Type B pancreatic cell (in vitro differentiated cells): ENCODE measurements around the gene GMDS. TPM values are rescaled to one million over a fixed set of nuclear protein-coding genes. Genes with fewer than 3 reads are reported as not detected.

Experiments used
- DNase-seq: peaks from one replicate; pipeline ENCODE4 v3.0.0; 2021; ENCODE audit warnings: mixed read lengths; ENCODE audit not compliant: unreplicated experiment; ENCODE audit errors: extremely low spot score
- H3K27ac Mint-ChIP-seq: 2 replicates; pipeline ENCODE4 v1.8.0; 2021; ENCODE audit warnings: mild to moderate bottlenecking, mixed read lengths
- H3K27me3 Mint-ChIP-seq: 2 replicates; pipeline ENCODE4 v1.8.0; 2021; ENCODE audit warnings: mixed read lengths
- H3K36me3 Mint-ChIP-seq: 2 replicates; pipeline ENCODE4 v1.8.0; 2021; ENCODE audit warnings: mixed read lengths
- H3K4me1 Mint-ChIP-seq: one replicate; pipeline ENCODE4 v1.8.0; 2021; ENCODE audit warnings: mixed read lengths; ENCODE audit not compliant: unreplicated experiment
- H3K4me3 Mint-ChIP-seq: 2 replicates; pipeline ENCODE4 v1.8.0; 2021; ENCODE audit warnings: mild to moderate bottlenecking, mixed read lengths
- H3K9me3 Mint-ChIP-seq: 2 replicates; pipeline ENCODE4 v1.8.0; 2021; ENCODE audit warnings: mixed read lengths
- total RNA-seq: library from RNA; stranded (reverse); gene quantifications from 2 replicates; pipeline ENCODE4 v1.2.1, GENCODE V29; 2021; ENCODE audit warnings: low replicate concordance
- TF ChIP-seq, protein P1 (sequence below): fragments of 200-600 bp; sonication (generic); conservative IDR thresholded peaks from 2 replicates; pipeline ENCODE4 v1.5.0; 2021; ENCODE audit warnings: antibody characterized with exemption, mild to moderate bottlenecking

Gene GMDS
- total RNA-seq, 1 donor from 2014 or later: 41.3 TPM

DNA sequence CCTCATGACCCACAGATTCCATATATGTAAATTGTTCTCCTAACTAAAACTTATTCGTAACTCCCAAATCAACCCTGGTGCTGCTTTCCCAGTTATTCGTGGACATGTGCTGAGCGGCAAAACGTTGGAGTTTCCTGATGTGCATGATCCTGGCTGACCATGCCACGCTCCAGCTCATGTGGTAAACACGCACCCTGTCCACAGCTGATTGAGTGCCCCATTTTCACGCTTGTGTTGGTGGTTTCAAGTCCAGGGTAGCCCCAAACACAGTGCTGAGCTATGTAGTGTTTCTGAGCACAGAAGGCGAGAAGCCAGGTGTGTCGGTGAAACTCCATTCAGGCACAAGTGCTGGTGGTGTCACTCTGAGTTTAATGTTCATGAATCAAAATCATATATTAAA lies 654.8 kb downstream of the GMDS start:
- no peaks in the 10 kb centered on the region for H3K36me3 Mint-ChIP-seq
- DNase-seq: peak; percentile 50
- H3K9me3 Mint-ChIP-seq: peaks cover 7% of the 10 kb centered on the region
- peaks cover 5% of the 10 kb centered on the region for H3K4me1 Mint-ChIP-seq
- H3K27ac Mint-ChIP-seq: no peak overlapping the region
- no peak overlapping the region for H3K4me3 Mint-ChIP-seq
- peaks cover 28% of the 10 kb centered on the region for H3K27me3 Mint-ChIP-seq
- TF ChIP-seq, protein P1, sequence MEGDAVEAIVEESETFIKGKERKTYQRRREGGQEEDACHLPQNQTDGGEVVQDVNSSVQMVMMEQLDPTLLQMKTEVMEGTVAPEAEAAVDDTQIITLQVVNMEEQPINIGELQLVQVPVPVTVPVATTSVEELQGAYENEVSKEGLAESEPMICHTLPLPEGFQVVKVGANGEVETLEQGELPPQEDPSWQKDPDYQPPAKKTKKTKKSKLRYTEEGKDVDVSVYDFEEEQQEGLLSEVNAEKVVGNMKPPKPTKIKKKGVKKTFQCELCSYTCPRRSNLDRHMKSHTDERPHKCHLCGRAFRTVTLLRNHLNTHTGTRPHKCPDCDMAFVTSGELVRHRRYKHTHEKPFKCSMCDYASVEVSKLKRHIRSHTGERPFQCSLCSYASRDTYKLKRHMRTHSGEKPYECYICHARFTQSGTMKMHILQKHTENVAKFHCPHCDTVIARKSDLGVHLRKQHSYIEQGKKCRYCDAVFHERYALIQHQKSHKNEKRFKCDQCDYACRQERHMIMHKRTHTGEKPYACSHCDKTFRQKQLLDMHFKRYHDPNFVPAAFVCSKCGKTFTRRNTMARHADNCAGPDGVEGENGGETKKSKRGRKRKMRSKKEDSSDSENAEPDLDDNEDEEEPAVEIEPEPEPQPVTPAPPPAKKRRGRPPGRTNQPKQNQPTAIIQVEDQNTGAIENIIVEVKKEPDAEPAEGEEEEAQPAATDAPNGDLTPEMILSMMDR: no peak

DNA sequence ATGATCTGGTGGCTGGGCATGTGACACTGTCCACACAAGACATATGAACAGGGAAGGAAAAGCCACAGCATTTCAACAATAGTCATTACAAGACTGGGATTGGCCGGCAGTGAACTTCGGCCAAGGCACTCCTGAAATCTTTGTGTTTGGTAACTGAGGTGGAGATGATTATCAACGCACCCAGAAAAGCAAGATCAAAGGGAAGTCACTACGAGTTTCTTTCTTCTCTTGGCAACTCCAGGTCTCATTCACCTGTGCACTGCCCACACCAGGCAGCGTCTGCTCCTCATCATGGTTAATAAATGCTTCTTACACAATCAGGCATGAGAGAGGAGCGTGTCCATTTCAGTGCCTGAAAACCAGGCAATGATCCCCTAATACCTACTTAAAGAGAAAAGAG lies 656.2 kb downstream of the GMDS start:
- peak; percentile 18 for DNase-seq
- Mint-ChIP-seq H3K4me3 (no peak overlapping the region), H3K4me1 (peaks cover 5% of the 10 kb centered on the region), H3K36me3 (no peaks in the 10 kb centered on the region), H3K27ac (no peak overlapping the region), H3K27me3 (peaks cover 24% of the 10 kb centered on the region), H3K9me3 (peaks cover 7% of the 10 kb centered on the region)
- TF ChIP-seq, protein P1: no peak

DNA sequence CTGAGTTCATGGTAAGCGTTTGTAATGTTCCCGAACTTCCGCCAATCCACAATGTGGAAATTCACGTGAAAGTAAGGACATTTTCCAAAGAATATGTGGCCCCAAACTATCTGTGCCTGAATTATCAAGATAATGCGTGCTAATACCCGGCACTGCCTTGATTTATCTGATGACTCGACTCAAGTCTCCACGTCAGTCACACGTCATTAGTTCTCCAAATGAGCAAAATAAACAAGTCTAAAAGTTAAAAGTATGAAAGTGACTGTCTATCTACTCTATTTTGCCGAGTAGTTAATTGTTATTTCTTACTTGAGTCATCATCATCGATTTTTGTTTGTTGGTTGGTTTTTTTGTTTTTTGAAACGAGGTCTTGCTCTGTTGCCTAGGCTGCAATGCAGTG lies 657.4 kb downstream of the GMDS start:
- DNase-seq: no peak
- H3K27me3 Mint-ChIP-seq: peaks cover 13% of the 10 kb centered on the region
- H3K4me3 Mint-ChIP-seq: no peak overlapping the region
- H3K36me3 Mint-ChIP-seq: no peaks in the 10 kb centered on the region
- TF ChIP-seq, protein P1: no peak
- no peak overlapping the region for H3K27ac Mint-ChIP-seq
- peaks cover 5% of the 10 kb centered on the region for H3K4me1 Mint-ChIP-seq
- H3K9me3 Mint-ChIP-seq: peaks cover 7% of the 10 kb centered on the region

DNA sequence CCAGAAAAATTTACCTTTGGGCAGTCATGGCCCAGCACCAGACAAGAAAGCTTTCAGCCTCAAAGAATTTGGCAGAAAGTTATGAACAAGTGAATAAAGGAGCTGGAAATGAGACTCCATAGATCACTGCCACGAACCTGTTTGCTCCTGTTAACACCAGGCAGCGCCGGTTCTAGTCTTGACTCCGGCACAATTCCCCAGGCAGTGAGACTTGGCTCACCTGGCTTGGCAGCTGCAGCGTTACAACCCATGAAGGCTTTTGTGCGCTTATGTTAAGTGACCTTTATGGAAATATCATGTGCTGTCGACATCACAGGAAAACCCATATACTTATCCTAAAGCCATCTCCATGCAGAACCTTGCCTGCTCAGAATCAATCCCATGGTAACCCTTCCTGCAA lies 657.9 kb downstream of the GMDS start:
- no peak overlapping the region for H3K4me3 Mint-ChIP-seq
- H3K9me3 Mint-ChIP-seq: peaks cover 7% of the 10 kb centered on the region
- H3K36me3 Mint-ChIP-seq: no peaks in the 10 kb centered on the region
- peaks cover 5% of the 10 kb centered on the region for H3K4me1 Mint-ChIP-seq
- peak; percentile 47 for DNase-seq
- TF ChIP-seq, protein P1: no peak
- H3K27me3 Mint-ChIP-seq: peaks cover 11% of the 10 kb centered on the region
- no peak overlapping the region for H3K27ac Mint-ChIP-seq

DNA sequence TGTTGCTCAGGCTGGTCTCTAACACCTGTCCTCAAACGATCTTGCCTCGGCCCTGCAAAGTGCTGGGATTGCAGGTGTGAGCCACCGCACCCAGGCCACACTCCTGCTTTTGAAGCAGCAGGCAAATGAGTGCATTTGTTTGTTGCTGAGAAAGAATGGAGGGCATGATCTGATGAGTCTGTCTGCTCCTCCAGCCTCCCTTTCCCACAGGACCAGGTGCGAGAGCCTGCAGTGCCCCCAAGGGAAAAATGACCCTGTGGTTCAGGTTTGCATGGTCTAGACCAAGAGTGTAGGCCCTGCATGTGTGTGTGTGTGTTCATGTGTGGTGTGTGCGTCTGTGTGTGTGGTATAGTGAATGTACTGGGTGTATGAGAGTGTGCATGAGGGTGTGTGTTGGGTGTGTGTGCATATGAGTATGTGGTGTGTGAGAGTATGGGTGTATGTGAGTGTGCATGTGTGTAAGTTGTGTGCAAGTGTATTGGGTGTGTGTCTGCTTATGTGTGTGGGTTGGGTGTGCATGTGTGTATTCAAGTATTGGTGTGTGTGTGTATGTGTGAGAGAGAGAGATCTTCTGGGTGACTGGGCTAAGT lies 658.4 kb downstream of the GMDS start:
- DNase-seq: peak; percentile 39
- Mint-ChIP-seq H3K4me3 (no peak overlapping the region), H3K36me3 (no peaks in the 10 kb centered on the region), H3K9me3 (peaks cover 7% of the 10 kb centered on the region), H3K27ac (no peak overlapping the region), H3K4me1 (peaks cover 5% of the 10 kb centered on the region), H3K27me3 (peaks cover 9% of the 10 kb centered on the region)
- TF ChIP-seq, protein P1: no peak
